ENCODE data around the gene GTF3C4. TPM values are rescaled to one million over a fixed set of nuclear protein-coding genes. Genes with fewer than 3 reads are reported as not detected.

GTF3C4 gene
- polyA plus RNA-seq, 1 of the 3 experiments (the other 2 are of a cell fraction), result 2.8 TPM

GRCh38 chr9:132730054-132731033 lies 60.1 kb downstream of the GTF3C4 start:
- Histone ChIP-seq H3K27ac (ENCODE audit: low read depth in 2 of 2, low read length in 1 of 2) (no peak overlapping the region), H3K79me2 (ENCODE audit: insufficient read depth) (no peaks in the 10 kb centered on the region), H3K4me1 (ENCODE audit: control insufficient read depth in 1 of 2, insufficient read depth in 2 of 2, low read depth in 1 of 2, low read length in 1 of 2) (no peaks in the 10 kb centered on the region), H4K20me1 (ENCODE audit: insufficient read depth) (no peaks in the 10 kb centered on the region), H3K9me2 (no peaks in the 10 kb centered on the region), H3F3A (replicated peaks; ENCODE audit: insufficient read depth) (no peaks in the 10 kb centered on the region), H3K9me3 (no peaks in the 10 kb centered on the region), H3K4me3 (ENCODE audit: low read depth in 2 of 2, low read length in 1 of 2) (no peak overlapping the region), H3K9ac (no peak overlapping the region), H3K27me3 (ENCODE audit: insufficient read depth) (peaks cover 5% of the 10 kb centered on the region; the same call in 1 of the 2 replicates), H3K36me3 (replicated peaks in 1 of 2; ENCODE audit: control insufficient read depth in 1 of 2, insufficient read depth in 2 of 2, low read length in 1 of 2) (no peaks in the 10 kb centered on the region), H2AFZ (ENCODE audit: low read depth) (no peak overlapping the region), H3K4me2 (no peak overlapping the region)
- CTCF ChIA-PET, result interaction anchor here (1.0 kb wide), 1 partner anchor 292 kb away, joined by 3 read pairs; no protein-coding TSS in a partner anchor
- 53% methylated on average over 13 of the region's 16 CpGs for WGBS (ENCODE audit: low lambda C conversion rate)
- POLR2A ChIA-PET, result no interaction called here
- DNase-seq, result no peak
- TF ChIP-seq JUND (IDR thresholded peaks at IDR 0.05) (no peak), FOXM1 (IDR thresholded peaks at IDR 0.05; ENCODE audit: low read depth) (no peak), RXRA (IDR thresholded peaks at IDR 0.05; ENCODE audit: borderline replicate concordance, low read depth) (no peak), TEAD4 (IDR thresholded peaks at IDR 0.05; ENCODE audit: borderline replicate concordance, insufficient read depth) (no peak), CTCF (IDR thresholded peaks at IDR 0.05) (no peak), ELF1 (IDR thresholded peaks at IDR 0.05) (no peak), TCF12 (IDR thresholded peaks at IDR 0.05) (no peak), IRF3 (IDR thresholded peaks at IDR 0.05; ENCODE audit: low read depth, low read length) (no peak), NFIC (IDR thresholded peaks at IDR 0.05; ENCODE audit: borderline replicate concordance) (no peak), MEF2A (IDR thresholded peaks at IDR 0.05; ENCODE audit: borderline replicate concordance, low read depth) (no peak), RFX5 (IDR thresholded peaks at IDR 0.05; ENCODE audit: low read length) (no peak), EP300 (IDR thresholded peaks at IDR 0.05; ENCODE audit: borderline replicate concordance in 1 of 2, low read depth in 1 of 2, low read length in 1 of 2) (no peak), MAX (IDR thresholded peaks at IDR 0.05; ENCODE audit: low read depth) (no peak), SMC3 (IDR thresholded peaks at IDR 0.05; ENCODE audit: low read depth, low read length) (no peak), ZBTB33 (IDR thresholded peaks at IDR 0.05; ENCODE audit: borderline replicate concordance, low read depth) (no peak), USF2 (IDR thresholded peaks at IDR 0.05; ENCODE audit: borderline replicate concordance, low read depth, low read length) (no peak), TAF1 (IDR thresholded peaks at IDR 0.05; ENCODE audit: borderline replicate concordance, low read depth, low read length) (no peak)
